Loucy (cell line): ENCODE measurements around the gene SCTR.
A peak's percentile ranks its signal among the peaks of the same experiment; 100 is the strongest.

ENCODE experiments used
- H2AFZ ChIP-seq: fragments of 200-600 bp; sonication (generic); 2 replicates; pipeline ENCODE4 v1.6.0; 2016; ENCODE audit warnings: antibody characterized with exemption, mild to moderate bottlenecking, low read length, moderate library complexity
- H3F3A ChIP-seq: fragments of 200-600 bp; 2 replicates; pipeline ENCODE4 v1.6.0; 2016; ENCODE audit warnings: antibody characterized with exemption, low read depth, mild to moderate bottlenecking
- H3K27me3 ChIP-seq: fragments of 200-600 bp; sonication (generic); 2 replicates; pipeline ENCODE4 v1.6.1; 2014; ENCODE audit warnings: low read length, mild to moderate bottlenecking; ENCODE audit not compliant: insufficient read depth, poor library complexity, severe bottlenecking
- H3K36me3 ChIP-seq: fragments of 200-600 bp; sonication (generic); 2 replicates; pipeline ENCODE4 v1.6.1; 2016; ENCODE audit warnings: low read length; ENCODE audit not compliant: insufficient read depth
- H3K4me1 ChIP-seq: fragments of 200-600 bp; sonication (generic); 2 replicates; pipeline ENCODE4 v1.5.1; 2014; ENCODE audit warnings: low read length, mild to moderate bottlenecking; ENCODE audit not compliant: insufficient read depth, poor library complexity, severe bottlenecking
- H3K4me2 ChIP-seq: fragments of 200-600 bp; sonication (generic); 2 replicates; pipeline ENCODE4 v1.6.0; 2014; ENCODE audit warnings: antibody characterized with exemption, low read length, low read depth, mild to moderate bottlenecking; ENCODE audit not compliant: poor library complexity, severe bottlenecking
- H3K4me3 ChIP-seq: fragments of 200-600 bp; sonication (generic); 2 replicates; pipeline ENCODE4 v1.5.1; 2014; ENCODE audit warnings: low read length, mild to moderate bottlenecking, mixed read lengths; ENCODE audit not compliant: poor library complexity, severe bottlenecking
- H3K79me2 ChIP-seq: fragments of 200-600 bp; sonication (generic); 2 replicates; pipeline ENCODE4 v1.6.1; 2014; ENCODE audit warnings: low read length; ENCODE audit not compliant: insufficient read depth
- H3K9ac ChIP-seq: fragments of 200-600 bp; sonication (generic); 2 replicates; pipeline ENCODE4 v1.6.0; 2014; ENCODE audit warnings: mild to moderate bottlenecking, low read depth, low read length, moderate library complexity; ENCODE audit not compliant: poor library complexity, severe bottlenecking
- H3K9me2 ChIP-seq: fragments of 200-600 bp; sonication (generic); replicated peaks from 2 replicates; pipeline ENCODE4 v1.6.1; 2016; ENCODE audit warnings: low read depth, low read length, mixed read lengths
- H3K9me3 ChIP-seq: fragments of 200-600 bp; sonication (generic); 2 replicates; pipeline ENCODE4 v1.6.1; 2014; ENCODE audit warnings: mild to moderate bottlenecking, antibody characterized with exemption, low read length, low read depth; ENCODE audit not compliant: insufficient read depth
- H4K20me1 ChIP-seq: fragments of 200-600 bp; sonication (generic); 2 replicates; pipeline ENCODE4 v1.6.0; 2014; ENCODE audit warnings: antibody characterized with exemption, low read length, mild to moderate bottlenecking; ENCODE audit not compliant: insufficient read depth, poor library complexity, severe bottlenecking
- CTCF ChIP-seq: fragments of 200-600 bp; sonication (generic); conservative IDR thresholded peaks from 2 replicates; pipeline ENCODE4 v1.5.1; 2014; ENCODE audit warnings: mild to moderate bottlenecking, antibody characterized with exemption, low read length
- EZH2phosphoT487 ChIP-seq: fragments of 200-600 bp; IDR thresholded peaks from 2 replicates; pipeline ENCODE4 v1.6.1; 2018; ENCODE audit warnings: antibody characterized with exemption, mild to moderate bottlenecking, moderate library complexity, borderline replicate concordance

The SCTR gene

GRCh38 chr2:119431976-119432850, 92.1 kb downstream of the SCTR start:
- TF ChIP-seq CTCF (no peak), EZH2phosphoT487 (no peak)
- Histone ChIP-seq H3K9ac (peak overlapping the region; percentile 54), H3K9me3 (no peaks in the 10 kb centered on the region), H4K20me1 (no peaks in the 10 kb centered on the region), H3K4me2 (peak overlapping the region; percentile 95), H3F3A (no peaks in the 10 kb centered on the region; the same call in 1 of the 2 replicates), H3K9me2 (no peaks in the 10 kb centered on the region), H3K4me1 (peaks cover 7% of the 10 kb centered on the region), H3K4me3 (peak overlapping the region; percentile 71), H3K36me3 (no peaks in the 10 kb centered on the region), H3K79me2 (no peaks in the 10 kb centered on the region), H3K27me3 (no peaks in the 10 kb centered on the region), H2AFZ (no peak overlapping the region)

DNA sequence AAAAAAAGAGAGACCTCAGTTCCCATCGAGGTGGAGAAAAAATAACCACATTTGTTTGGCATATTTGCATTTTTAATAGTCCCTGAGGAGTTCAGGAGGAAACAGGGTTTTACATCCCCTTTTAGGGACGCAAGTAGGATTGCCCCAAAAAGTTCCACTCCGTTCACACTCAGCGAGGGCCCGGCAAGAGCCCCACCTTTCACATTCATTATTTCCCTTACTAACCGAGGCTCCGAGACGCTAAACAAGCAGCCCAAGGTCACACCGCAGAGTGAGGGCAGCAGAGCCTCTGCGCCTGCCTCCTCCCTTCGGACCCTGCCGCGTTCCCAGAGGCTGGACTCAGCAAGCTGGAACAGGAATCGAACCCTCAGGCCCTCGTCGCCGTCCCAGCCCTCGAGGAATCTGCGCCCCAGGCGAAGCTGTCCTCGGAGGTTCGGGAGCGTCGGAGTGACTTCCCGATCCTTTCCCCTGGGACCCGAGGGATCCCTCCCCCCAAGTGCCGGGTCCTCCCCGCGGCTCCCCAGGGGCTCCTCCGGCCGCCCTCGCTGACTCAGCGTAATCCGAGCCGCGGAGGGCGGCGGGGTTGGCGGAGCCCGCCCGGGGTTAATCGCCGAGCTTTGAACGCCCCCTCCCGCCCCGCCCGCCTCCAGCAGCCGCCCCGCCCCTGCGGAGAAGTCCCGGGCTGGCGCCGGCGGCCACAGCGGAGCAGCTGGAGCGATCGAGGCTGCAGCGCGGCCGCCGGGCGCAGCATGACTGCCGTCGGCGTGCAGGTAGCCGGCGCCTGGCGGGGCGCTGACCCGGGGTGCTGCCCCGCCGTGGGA, 92.9 kb downstream of the SCTR start, which contains the start of gene TMEM37:
Gene TMEM37 (plus strand): TSS at position 700 of the 821 bp plus-strand sequence. CDS start 50 bp downstream, at position 750.
- Histone ChIP-seq H3K9me2 (no peaks in the 10 kb centered on the region), H3K36me3 (no peaks in the 10 kb centered on the region), H3K4me1 (peaks cover 7% of the 10 kb centered on the region), H3K4me3 (peak within 1 kb of the TSS; percentile 71), H3K4me2 (peak within 1 kb of the TSS; percentile 95), H2AFZ (peak within 1 kb of the TSS; percentile 59; the same call in 1 of the 2 replicates), H3K79me2 (no peaks in the 10 kb centered on the region), H3F3A (no peaks in the 10 kb centered on the region; the same call in 1 of the 2 replicates), H3K9ac (peak within 1 kb of the TSS; percentile 54), H3K9me3 (no peaks in the 10 kb centered on the region), H4K20me1 (no peaks in the 10 kb centered on the region), H3K27me3 (no peaks in the 10 kb centered on the region)
- no peak for TF ChIP-seq CTCF
- no peak for TF ChIP-seq EZH2phosphoT487

DNA sequence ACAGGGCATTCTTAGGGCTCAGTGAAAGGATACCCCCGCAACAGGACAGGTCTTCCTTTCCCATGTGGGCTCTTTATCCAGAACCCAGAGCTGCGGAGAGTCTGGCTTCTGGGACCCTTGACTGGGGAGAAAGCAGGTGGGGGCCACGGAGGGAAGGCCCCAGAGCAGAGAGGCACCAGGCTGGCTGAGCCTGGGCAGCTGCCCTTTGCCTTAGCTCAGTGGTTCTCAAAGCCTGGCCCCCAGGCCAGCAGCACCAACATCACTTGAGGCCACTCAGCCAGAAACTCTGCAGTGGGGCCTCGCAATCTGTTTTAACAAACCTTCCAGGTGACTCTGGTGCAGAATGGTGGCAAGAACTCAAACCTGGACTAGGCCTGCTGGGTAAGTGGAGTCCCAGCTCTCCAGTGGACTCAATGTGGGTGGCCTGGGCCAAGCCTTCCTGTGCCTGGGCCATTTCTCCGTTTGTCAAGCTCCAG, 94.2 kb downstream of the SCTR start:
- Histone ChIP-seq H3K4me2 (no peak overlapping the region), H3K27me3 (no peaks in the 10 kb centered on the region), H4K20me1 (no peaks in the 10 kb centered on the region), H3K9me2 (no peaks in the 10 kb centered on the region), H3K79me2 (no peaks in the 10 kb centered on the region), H2AFZ (no peak overlapping the region), H3F3A (no peaks in the 10 kb centered on the region; the same call in 1 of the 2 replicates), H3K9me3 (no peaks in the 10 kb centered on the region), H3K4me1 (peaks cover 7% of the 10 kb centered on the region), H3K9ac (no peak overlapping the region), H3K4me3 (no peak overlapping the region), H3K36me3 (no peaks in the 10 kb centered on the region)
- TF ChIP-seq CTCF, result no peak
- no peak for TF ChIP-seq EZH2phosphoT487
